Measurements from ENCODE around the gene PRDX3.

DNA sequence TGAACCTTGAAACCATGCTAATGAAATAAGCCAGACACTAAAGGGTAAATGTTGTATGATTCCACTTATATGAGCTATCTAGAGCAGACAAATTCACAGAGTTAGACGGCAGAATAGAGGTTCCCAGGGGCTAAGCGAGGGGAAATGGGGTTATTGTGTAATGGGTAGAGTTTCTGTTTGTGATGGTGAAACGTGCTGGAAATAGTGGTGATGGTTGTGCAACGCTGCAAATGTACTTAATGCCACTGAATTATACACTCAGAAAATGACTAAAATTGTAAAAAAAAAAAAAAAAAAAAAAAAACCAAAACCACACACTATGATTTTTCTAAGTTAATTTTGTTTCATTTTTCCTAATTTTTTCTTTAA is 43.1 kb downstream of the PRDX3 start:
- TF ChIP-seq POLR2A (IDR thresholded peaks at IDR 0.05): no peak
- TF ChIP-seq, protein P1, sequence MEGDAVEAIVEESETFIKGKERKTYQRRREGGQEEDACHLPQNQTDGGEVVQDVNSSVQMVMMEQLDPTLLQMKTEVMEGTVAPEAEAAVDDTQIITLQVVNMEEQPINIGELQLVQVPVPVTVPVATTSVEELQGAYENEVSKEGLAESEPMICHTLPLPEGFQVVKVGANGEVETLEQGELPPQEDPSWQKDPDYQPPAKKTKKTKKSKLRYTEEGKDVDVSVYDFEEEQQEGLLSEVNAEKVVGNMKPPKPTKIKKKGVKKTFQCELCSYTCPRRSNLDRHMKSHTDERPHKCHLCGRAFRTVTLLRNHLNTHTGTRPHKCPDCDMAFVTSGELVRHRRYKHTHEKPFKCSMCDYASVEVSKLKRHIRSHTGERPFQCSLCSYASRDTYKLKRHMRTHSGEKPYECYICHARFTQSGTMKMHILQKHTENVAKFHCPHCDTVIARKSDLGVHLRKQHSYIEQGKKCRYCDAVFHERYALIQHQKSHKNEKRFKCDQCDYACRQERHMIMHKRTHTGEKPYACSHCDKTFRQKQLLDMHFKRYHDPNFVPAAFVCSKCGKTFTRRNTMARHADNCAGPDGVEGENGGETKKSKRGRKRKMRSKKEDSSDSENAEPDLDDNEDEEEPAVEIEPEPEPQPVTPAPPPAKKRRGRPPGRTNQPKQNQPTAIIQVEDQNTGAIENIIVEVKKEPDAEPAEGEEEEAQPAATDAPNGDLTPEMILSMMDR (IDR thresholded peaks at IDR 0.05): no peak

All from testis (tissue), 2 donors.